Activated CD8-positive, alpha-beta T cell treated with anti-CD3 and anti-CD28 coated beads, Interleukin-2, amount 10 ng/mL, durations not matched to agents 7 days and 5 days (primary cell): ENCODE results near the gene SIM2. TPM values are rescaled to one million over a fixed set of nuclear protein-coding genes. Genes with fewer than 3 reads are reported as not detected.

Source experiments
- ATAC-seq: fragments of 150-1000 bp; cut with Tn5 transposase; one replicate; pipeline ENCODE4 v1.10.0; 2021; ENCODE audit warnings: moderate library complexity
- CTCF ChIA-PET: fragments of 350-600 bp; sonication (Branson Sonifier 250); formaldehyde crosslinking; loops from one replicate; lab custom pipeline; 2021; ENCODE audit warnings: antibody characterized with exemption; lab: Charles Lee
- POLR2A ChIA-PET: fragments of 350-600 bp; sonication (Branson Sonifier 250); formaldehyde crosslinking; loops from one replicate; lab custom pipeline; 2021; ENCODE audit warnings: antibody characterized with exemption; lab: Charles Lee
- DNase-seq: peaks from one replicate; pipeline ENCODE4 v3.0.0-alpha.2; 2020
- H3K27ac Mint-ChIP-seq: one replicate; pipeline ENCODE4 v1.8.0; 2021; ENCODE audit warnings: mild to moderate bottlenecking, mixed read lengths
- H3K27me3 Mint-ChIP-seq: one replicate; pipeline ENCODE4 v1.8.0; 2021; ENCODE audit warnings: low read depth, mixed read lengths
- H3K36me3 Mint-ChIP-seq: one replicate; pipeline ENCODE4 v1.8.0; 2021; ENCODE audit warnings: low read depth, mixed read lengths
- H3K4me1 Mint-ChIP-seq: one replicate; pipeline ENCODE4 v1.8.0; 2021; ENCODE audit warnings: low read depth, mixed read lengths
- H3K4me3 Mint-ChIP-seq: one replicate; pipeline ENCODE4 v1.8.0; 2021; ENCODE audit warnings: mild to moderate bottlenecking, mixed read lengths
- H3K9me3 Mint-ChIP-seq: one replicate; pipeline ENCODE4 v1.8.0; 2022; ENCODE audit warnings: mixed read lengths; ENCODE audit not compliant: insufficient read depth
- total RNA-seq, 2 experiments: library from RNA; stranded (reverse); gene quantifications; one replicate each; pipeline ENCODE4 v1.2.3, GENCODE V29; 2021

Gene SIM2
- total RNA-seq, 2 experiments from 2014 or later = not detected

DNA sequence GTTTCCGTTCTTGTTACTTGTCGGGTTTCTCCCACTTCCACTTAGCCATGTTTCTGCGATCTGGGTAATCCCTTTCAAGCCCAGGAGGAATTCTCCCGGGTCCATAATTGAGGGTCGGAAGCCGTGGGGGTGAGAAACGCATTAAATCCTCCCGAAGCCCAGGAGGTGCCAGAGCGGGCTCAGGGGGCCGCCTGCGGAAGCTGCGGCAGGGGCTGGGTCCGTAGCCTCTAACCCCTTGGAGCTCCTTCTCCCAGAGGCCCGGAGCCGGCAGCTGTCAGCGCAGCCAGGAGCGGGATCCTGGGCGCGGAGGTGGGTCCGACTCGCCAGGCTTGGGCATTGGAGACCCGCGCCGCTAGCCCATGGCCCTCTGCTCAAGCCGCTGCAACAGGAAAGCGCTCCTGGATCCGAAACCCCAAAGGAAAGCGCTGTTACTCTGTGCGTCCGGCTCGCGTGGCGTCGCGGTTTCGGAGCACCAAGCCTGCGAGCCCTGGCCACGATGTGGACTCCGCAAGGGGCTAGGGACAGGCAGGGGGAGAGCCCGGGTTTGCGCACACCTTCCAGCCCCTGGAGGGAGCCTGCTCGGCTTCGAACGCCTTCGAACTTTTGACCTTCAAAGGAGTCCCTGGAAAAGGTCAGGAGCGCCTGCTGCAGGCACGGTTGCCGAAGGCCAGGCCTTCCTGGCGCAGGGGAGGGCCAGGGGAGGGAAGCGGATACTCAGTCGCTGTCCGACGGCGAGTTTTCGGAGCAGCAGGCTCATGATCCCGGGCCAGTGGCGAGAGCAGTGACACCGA, 1.7 kb upstream of the SIM2 start:
- POLR2A ChIA-PET = no interaction called here
- Mint-ChIP-seq H3K4me1 (peaks cover 18% of the 10 kb centered on the region), H3K4me3 (no peak overlapping the region), H3K36me3 (peaks cover 2% of the 10 kb centered on the region), H3K27me3 (peaks cover 74% of the 10 kb centered on the region), H3K27ac (no peak overlapping the region), H3K9me3 (no peaks in the 10 kb centered on the region)
- CTCF ChIA-PET = no interaction called here
- DNase-seq (no peak), ATAC-seq (no peak)

DNA sequence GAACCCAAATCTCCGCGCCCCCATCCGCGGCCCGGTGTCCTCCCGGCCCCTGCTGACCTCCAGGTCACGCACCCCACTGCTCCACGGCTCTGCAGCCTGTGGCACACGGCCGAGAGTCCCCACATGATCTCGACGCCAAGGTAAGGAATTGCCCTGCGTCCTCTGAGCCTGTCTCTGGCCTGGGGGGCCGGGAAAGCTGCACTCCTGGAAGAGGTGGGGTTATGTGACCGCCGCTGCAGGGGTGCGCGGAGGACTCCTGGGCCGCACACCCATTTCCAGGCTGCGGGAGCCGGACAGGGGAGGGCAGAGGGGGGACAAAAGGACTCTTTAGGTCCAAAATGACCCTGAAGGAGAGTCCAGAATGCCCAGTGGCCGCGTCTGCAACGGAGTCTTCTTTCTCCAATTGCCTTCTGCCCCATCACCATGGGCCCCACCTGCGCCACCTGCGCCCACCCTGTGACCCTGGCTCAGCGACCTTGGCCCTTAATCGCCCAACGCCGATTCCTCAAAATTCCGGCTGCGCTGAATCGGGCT, 997 bp upstream of the SIM2 start:
- H3K4me3 Mint-ChIP-seq = no peak overlapping the region
- H3K36me3 Mint-ChIP-seq = peaks cover 2% of the 10 kb centered on the region
- ChIA-PET CTCF (no interaction called here), POLR2A (no interaction called here)
- no peak overlapping the region for H3K27ac Mint-ChIP-seq
- peaks cover 73% of the 10 kb centered on the region for H3K27me3 Mint-ChIP-seq
- DNase-seq (no peak), ATAC-seq (no peak)
- H3K9me3 Mint-ChIP-seq = no peaks in the 10 kb centered on the region
- H3K4me1 Mint-ChIP-seq = peaks cover 16% of the 10 kb centered on the region

DNA sequence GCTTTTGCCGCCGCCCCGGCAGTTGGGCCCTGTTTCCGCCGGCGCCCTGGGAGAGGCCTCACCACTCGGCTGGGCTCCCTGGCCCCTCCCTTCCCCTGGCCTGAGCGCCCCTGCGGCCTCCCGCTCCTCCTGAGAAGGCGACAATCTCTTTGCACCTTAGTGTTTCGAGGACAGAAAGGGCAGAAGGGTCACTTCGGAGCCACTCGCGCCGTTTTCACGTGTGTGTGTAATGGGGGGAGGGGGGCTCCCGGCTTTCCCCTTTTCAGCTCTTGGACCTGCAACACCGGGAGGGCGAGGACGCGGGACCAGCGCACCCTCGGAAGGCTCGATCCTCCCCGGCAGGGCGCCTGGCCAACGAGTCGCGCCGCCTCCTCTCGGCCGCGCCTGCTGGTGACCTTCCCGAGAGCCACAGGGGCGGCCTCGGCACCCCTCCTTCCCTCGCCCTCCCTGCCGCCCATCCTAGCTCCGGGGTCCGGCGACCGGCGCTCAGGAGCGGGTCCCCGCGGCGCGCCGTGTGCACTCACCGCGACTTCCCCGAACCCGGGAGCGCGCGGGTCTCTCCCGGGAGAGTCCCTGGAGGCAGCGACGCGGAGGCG, 432 bp upstream of the SIM2 start:
- Mint-ChIP-seq H3K9me3 (no peaks in the 10 kb centered on the region), H3K27me3 (peaks cover 74% of the 10 kb centered on the region), H3K4me1 (peaks cover 16% of the 10 kb centered on the region), H3K36me3 (peaks cover 2% of the 10 kb centered on the region), H3K4me3 (no peak overlapping the region), H3K27ac (no peak overlapping the region)
- ChIA-PET POLR2A (no interaction called here), CTCF (no interaction called here)
- DNase-seq (no peak), ATAC-seq (no peak)

DNA sequence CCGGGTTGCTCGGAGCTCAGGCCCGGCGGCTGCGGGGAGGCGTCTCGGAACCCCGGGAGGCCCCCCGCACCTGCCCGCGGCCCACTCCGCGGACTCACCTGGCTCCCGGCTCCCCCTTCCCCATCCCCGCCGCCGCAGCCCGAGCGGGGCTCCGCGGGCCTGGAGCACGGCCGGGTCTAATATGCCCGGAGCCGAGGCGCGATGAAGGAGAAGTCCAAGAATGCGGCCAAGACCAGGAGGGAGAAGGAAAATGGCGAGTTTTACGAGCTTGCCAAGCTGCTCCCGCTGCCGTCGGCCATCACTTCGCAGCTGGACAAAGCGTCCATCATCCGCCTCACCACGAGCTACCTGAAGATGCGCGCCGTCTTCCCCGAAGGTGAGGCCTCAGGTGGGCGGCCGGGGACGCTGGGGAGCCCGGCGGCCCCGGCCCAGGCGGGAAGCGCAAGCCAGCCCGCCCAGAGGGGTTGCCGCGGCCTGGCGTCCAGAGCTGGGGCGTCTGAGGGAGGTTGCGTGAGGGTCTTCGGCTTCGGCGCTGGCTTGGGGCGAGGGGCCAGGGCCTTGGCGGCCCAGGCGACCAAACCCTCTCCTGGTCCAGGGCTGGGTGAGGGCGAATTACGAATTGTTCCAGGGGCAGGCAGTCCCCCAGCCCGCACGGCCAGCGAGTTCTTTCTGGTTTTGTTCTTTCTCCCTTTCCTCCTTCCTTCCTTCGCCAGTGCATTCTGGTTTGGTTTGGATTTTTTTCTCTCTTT, 805 bp downstream of the SIM2 start:
- Mint-ChIP-seq H3K27ac (no peak overlapping the region), H3K4me3 (peak overlapping the region; percentile 9), H3K36me3 (peaks cover 2% of the 10 kb centered on the region), H3K9me3 (no peaks in the 10 kb centered on the region), H3K27me3 (peaks cover 70% of the 10 kb centered on the region), H3K4me1 (peaks cover 19% of the 10 kb centered on the region)
- POLR2A ChIA-PET = no interaction called here
- DNase-seq (no peak), ATAC-seq (no peak)
- CTCF ChIA-PET = no interaction called here

DNA sequence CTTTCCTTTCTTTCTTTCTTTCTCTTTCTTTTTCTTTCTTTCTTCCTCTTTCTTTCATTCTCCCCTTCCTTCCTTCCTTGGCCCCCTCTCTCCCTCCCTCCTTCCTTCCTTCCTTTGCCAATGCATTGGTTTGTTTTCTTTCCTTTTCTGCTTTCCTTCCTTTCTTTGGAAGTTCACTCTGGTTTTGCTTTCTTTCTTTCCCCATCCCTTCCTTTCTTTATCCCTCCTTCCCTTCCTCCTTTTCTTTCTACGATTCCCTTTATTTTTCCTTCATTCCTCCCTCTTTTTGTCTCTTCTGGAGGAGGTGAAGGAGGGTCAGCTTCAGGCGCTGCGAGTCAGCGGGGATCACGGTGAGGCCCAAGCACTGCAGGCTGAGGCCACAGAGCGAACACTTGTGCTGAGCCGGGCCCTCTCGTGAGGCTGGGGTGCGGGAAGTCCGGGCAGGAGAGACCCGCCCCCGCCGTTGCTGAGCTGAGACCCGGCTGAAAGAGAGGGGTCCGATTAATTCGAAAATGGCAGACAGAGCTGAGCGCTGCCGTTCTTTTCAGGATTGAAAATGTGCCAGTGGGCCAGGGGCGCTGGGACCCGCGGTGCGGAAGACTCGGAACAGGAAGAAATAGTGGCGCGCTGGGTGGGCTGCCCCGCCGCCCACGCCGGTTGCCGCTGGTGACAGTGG, 1.5 kb downstream of the SIM2 start:
- peaks cover 69% of the 10 kb centered on the region for H3K27me3 Mint-ChIP-seq
- H3K4me1 Mint-ChIP-seq = peaks cover 19% of the 10 kb centered on the region
- peaks cover 2% of the 10 kb centered on the region for H3K36me3 Mint-ChIP-seq
- POLR2A ChIA-PET = no interaction called here
- DNase-seq (no peak), ATAC-seq (no peak)
- no peaks in the 10 kb centered on the region for H3K9me3 Mint-ChIP-seq
- no peak overlapping the region for H3K27ac Mint-ChIP-seq
- CTCF ChIA-PET = no interaction called here
- peak overlapping the region; percentile 9 for H3K4me3 Mint-ChIP-seq

DNA sequence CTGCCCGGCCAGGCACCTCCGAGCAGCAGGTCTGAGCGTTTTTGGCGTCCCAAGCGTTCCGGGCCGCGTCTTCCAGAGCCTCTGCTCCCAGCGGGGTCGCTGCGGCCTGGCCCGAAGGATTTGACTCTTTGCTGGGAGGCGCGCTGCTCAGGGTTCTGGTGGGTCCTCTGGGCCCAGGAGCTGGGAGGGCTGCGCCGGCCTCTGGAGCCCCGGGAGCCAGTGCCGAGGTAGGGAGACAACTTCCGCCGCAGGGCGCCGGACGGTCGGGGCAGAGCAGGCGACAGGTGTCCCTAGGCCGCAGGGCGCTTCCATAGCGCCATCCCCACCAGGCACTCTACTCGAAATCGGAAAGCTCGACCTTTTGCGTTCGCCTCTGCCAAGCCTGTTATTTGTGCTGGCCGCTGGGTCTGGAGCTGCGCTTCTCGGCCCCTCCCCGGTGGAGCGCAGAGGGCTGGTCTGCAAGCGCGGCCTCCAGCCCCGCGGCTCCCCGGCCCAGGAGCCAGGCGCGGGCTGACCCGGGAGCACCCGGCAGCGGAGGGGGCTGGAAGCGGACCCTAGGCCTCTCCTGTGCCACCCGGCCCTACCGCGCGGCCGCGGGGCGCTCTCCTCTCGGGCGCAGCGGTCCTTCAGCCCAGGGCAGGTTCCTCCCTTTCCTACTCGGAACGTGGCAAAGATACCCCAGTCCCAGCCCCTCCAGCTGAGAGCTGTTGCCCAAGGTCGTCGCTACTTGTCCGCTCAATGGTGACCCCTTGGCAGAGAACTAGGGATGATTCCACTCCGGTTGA, 2.2 kb downstream of the SIM2 start:
- peaks cover 2% of the 10 kb centered on the region for H3K36me3 Mint-ChIP-seq
- no peaks in the 10 kb centered on the region for H3K9me3 Mint-ChIP-seq
- H3K27ac Mint-ChIP-seq = no peak overlapping the region
- peaks cover 70% of the 10 kb centered on the region for H3K27me3 Mint-ChIP-seq
- ChIA-PET POLR2A (no interaction called here), CTCF (no interaction called here)
- DNase-seq = no peak
- H3K4me1 Mint-ChIP-seq = peaks cover 25% of the 10 kb centered on the region
- peak overlapping the region; percentile 5 for H3K4me3 Mint-ChIP-seq
- ATAC-seq = no peak

DNA sequence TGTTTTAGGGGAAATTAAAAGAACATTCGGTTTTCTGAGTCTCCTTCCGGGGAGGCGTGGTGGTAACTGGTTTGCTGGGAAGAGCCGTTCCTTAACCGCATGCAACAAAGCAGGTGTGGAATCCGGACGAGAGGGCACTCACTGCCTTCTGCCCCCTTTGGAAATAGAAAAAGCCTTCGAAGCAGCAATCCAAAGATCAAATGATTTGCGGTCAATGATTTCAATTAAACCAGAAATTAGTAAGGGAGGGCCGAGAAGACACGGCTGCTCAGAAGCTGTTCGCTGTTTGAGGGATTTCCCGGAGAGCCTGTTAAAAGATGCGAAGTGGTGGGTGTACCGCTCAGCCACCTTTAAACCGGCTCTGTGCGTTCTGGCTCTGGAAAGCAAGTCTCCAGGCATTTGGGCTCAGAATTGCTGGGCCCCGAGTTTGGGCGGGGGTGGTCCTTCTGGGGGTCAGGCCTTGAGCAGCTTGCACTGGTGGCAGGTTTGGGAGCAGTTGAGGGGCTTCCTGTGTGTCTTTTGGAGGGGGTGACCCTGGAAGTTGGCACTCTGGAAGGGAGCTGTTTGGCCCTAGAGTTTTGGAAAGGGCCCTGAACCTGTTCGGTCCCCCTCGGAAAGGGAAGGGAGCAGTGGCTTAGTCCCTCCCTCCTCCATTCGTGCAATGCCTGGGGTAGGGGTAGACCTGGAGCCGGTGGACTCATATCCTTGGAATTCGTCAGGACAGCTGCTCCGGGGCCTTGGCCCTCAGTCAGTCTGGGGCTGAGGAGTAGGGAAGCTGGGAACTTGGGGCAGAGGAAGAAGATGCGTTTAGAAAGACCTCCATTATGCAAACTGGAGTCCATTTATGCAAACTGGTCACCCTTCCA, 3.1 kb downstream of the SIM2 start:
- ChIA-PET CTCF (no interaction called here), POLR2A (no interaction called here)
- H3K36me3 Mint-ChIP-seq = peaks cover 2% of the 10 kb centered on the region
- peak overlapping the region; percentile 5 for H3K4me3 Mint-ChIP-seq
- ATAC-seq = no peak
- H3K9me3 Mint-ChIP-seq = no peaks in the 10 kb centered on the region
- DNase-seq = no peak
- peaks cover 33% of the 10 kb centered on the region for H3K4me1 Mint-ChIP-seq
- no peak overlapping the region for H3K27ac Mint-ChIP-seq
- H3K27me3 Mint-ChIP-seq = peaks cover 70% of the 10 kb centered on the region

DNA sequence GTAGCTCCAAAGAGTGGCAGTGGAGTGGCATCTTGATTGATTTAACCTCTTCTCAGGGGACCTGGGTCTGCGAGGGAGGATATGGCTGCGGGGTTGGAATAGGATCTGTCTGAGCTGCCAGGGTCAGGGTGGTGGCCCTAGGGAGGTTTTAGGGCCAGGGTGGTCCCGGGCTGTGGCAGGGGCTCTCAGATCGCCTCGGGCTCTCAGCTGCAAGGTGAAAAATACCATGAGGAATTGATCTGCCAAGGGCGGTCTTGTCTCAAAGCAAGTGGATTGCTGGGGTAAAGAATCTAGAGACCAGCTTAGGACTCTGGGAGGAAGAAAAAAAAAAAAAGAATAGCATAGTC, 3.7 kb downstream of the SIM2 start:
- ChIA-PET CTCF (no interaction called here), POLR2A (interaction anchor here (0.6 kb wide), 1 partner anchor 72 kb away, joined by 3 read pairs; no protein-coding TSS in a partner anchor)
- ATAC-seq (no peak), DNase-seq (no peak)
- H3K4me1 Mint-ChIP-seq = peaks cover 35% of the 10 kb centered on the region
- H3K36me3 Mint-ChIP-seq = peaks cover 2% of the 10 kb centered on the region
- no peak overlapping the region for H3K4me3 Mint-ChIP-seq
- no peak overlapping the region for H3K27ac Mint-ChIP-seq
- H3K27me3 Mint-ChIP-seq = peaks cover 73% of the 10 kb centered on the region
- H3K9me3 Mint-ChIP-seq = no peaks in the 10 kb centered on the region

- no peak overlapping the region for H3K4me3 Mint-ChIP-seq
- POLR2A ChIA-PET = interaction anchor here (0.6 kb wide), 1 partner anchor 73 kb away, joined by 3 read pairs; no protein-coding TSS in a partner anchor
Observed at GRCh38 chr21:36703123-36703522, 4.2 kb downstream of the SIM2 start.

DNA sequence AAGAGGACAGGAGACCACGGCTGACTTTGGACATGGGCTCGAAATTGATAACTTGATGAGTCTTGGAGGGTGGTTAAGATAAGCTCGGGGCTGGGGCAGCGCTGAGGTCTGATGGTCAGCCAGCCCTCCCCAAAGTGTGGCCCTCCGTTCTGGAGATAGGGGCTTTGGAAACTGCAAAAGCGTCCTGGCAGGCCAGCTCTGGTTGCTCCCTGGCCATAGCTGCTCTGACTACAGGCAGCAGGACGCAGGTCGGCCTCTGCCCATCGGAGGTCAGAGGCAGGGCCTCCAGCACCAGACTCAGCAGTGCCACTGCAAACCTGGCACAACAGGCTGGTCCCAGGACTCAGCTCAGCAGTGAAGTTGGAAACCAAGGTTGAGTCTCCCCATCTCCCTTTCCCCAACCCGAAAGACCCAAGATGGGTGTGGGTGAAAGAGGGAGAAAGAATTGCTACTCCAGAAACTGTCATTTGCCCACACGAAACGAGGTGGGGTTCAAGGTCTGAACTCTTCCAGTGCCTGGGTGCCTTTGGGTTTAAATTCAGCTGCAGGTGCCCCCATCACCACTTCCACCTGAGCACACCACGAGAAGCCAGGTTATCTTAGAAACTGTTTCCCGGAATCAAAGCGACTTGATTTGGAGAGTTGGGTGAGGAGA, 4.8 kb downstream of the SIM2 start:
- DNase-seq (no peak), ATAC-seq (no peak)
- no peak overlapping the region for H3K4me3 Mint-ChIP-seq
- H3K27me3 Mint-ChIP-seq = peaks cover 73% of the 10 kb centered on the region
- H3K4me1 Mint-ChIP-seq = peaks cover 39% of the 10 kb centered on the region
- H3K9me3 Mint-ChIP-seq = no peaks in the 10 kb centered on the region
- H3K36me3 Mint-ChIP-seq = peaks cover 2% of the 10 kb centered on the region
- ChIA-PET CTCF (no interaction called here), POLR2A (no interaction called here)
- no peak overlapping the region for H3K27ac Mint-ChIP-seq

More at GRCh38 chr21:36703123-36703522, 4.2 kb downstream of the SIM2 start:
- Mint-ChIP-seq H3K27ac (no peak overlapping the region), H3K36me3 (peaks cover 2% of the 10 kb centered on the region), H3K9me3 (no peaks in the 10 kb centered on the region), H3K4me1 (peaks cover 35% of the 10 kb centered on the region), H3K27me3 (peaks cover 68% of the 10 kb centered on the region)
- CTCF ChIA-PET = no interaction called here
- DNase-seq (no peak), ATAC-seq (no peak)
